A549 (cell line): Measurements from ENCODE around the gene VWCE. TPM values are rescaled to one million over a fixed set of nuclear protein-coding genes. Genes with fewer than 3 reads are reported as not detected.

Experiments used
- ATAC-seq, 2 experiments: fragments of 200-7000 bp in 1 of 2; fragments of >200 bp in 1 of 2; cut with Nextera tagmentation in 1 of 2; cut with Tn5 transposase in 1 of 2; 3 replicates each; pipeline versions ENCODE4 v1.8.0 to v1.9.1; 2018 to 2020; ENCODE audit warnings: mild to moderate bottlenecking in 1 of 2, moderate library complexity in 1 of 2
- CTCF ChIA-PET: fragments of 300-600 bp; sonication (Branson Sonifier 250); formaldehyde crosslinking; extraction: SDS; loops from one replicate; lab custom pipeline; 2021; ENCODE audit warnings: antibody characterized with exemption, inconsistent platforms; lab: Yijun Ruan, JAX
- POLR2A ChIA-PET: fragments of 350-600 bp; formaldehyde crosslinking; extraction: SDS; loops from one replicate; lab custom pipeline; 2021; ENCODE audit warnings: antibody characterized with exemption, inconsistent platforms; lab: Yijun Ruan, JAX
- DNase-seq, 2 experiments: peaks; one replicate each; pipeline versions ENCODE4 v3.0.0 to v3.0.0-alpha.2; 2011 to 2016; ENCODE audit warnings: low read depth in 1 of 2, low spot score in 1 of 2
- FAIRE-seq: peaks from 2 replicates; lab custom pipeline; 2011; peaks lifted over from hg19 to GRCh38; lab: Jason Lieb, UNC
- H3K27ac ChIP-seq, 2 experiments: fragments of >200 bp; sonication (Bioruptor Twin); formaldehyde crosslinking; 3 replicates each; pipeline ENCODE4 v1.5.1; 2016 to 2017
- H3K4me1 ChIP-seq: fragments of >200 bp; sonication (Bioruptor Twin); formaldehyde crosslinking; 3 replicates; pipeline ENCODE4 v1.6.1; 2016
- H3K4me2 ChIP-seq: fragments of >200 bp; sonication (Bioruptor Twin); formaldehyde crosslinking; 3 replicates; pipeline ENCODE4 v1.6.1; 2016
- H3K4me3 ChIP-seq: fragments of >200 bp; sonication (Bioruptor Twin); formaldehyde crosslinking; 3 replicates; pipeline ENCODE4 v1.5.1; 2016
- H3K9me3 ChIP-seq: fragments of >200 bp; sonication (Bioruptor Twin); formaldehyde crosslinking; 3 replicates; pipeline ENCODE4 v1.6.1; 2016
- BHLHE40 ChIP-seq: IDR thresholded peaks from 2 replicates; pipeline ENCODE4 v1.6.1; 2012; ENCODE audit warnings: low read depth, low read length, inconsistent platforms
- CBX2 ChIP-seq: fragments of 200-600 bp; sonication (generic); IDR thresholded peaks from 2 replicates; pipeline ENCODE4 v1.6.1; 2016; ENCODE audit warnings: low read depth, mild to moderate bottlenecking, borderline replicate concordance
- CBX8 ChIP-seq: fragments of 200-600 bp; sonication (generic); IDR thresholded peaks from 2 replicates; pipeline ENCODE4 v1.6.1; 2016
- CHD2 ChIP-seq: fragments of 150-350 bp; IDR thresholded peaks from 2 replicates; pipeline ENCODE4 v1.6.1; 2014; ENCODE audit warnings: low read length; ENCODE audit not compliant: partially characterized antibody
- CTCF ChIP-seq: fragments of >200 bp; sonication (Bioruptor Twin); formaldehyde crosslinking; IDR thresholded peaks from 3 replicates; pipeline ENCODE4 v1.5.1; 2016
- EP300 ChIP-seq, 2 experiments: fragments of >200 bp; sonication (Bioruptor Twin); formaldehyde crosslinking; IDR thresholded peaks; 2 replicates in 1 of 2; 3 replicates in 1 of 2; pipeline ENCODE4 v1.6.1; 2016 to 2017
- ESRRA ChIP-seq: fragments of 150-350 bp; IDR thresholded peaks from 2 replicates; pipeline ENCODE4 v1.6.1; 2014; ENCODE audit warnings: mild to moderate bottlenecking, low read length, borderline replicate concordance
- FOSL2 ChIP-seq, 2 experiments: fragments of 450-650 bp in 1 of 2; fragments of >200 bp in 1 of 2; sonication (Bioruptor Twin) in 1 of 2; formaldehyde crosslinking; IDR thresholded peaks; 2 replicates each; pipeline versions ENCODE4 v1.5.0 to v1.6.1; 2016 to 2020; ENCODE audit warnings: mild to moderate bottlenecking in 1 of 2, moderate library complexity in 1 of 2
- HDAC2 ChIP-seq: fragments of 200-600 bp; sonication (generic); IDR thresholded peaks from 2 replicates; pipeline ENCODE4 v1.6.1; 2016
- MAZ ChIP-seq: fragments of 150-350 bp; IDR thresholded peaks from 2 replicates; pipeline ENCODE4 v1.6.1; 2014; ENCODE audit warnings: antibody characterized with exemption, low read depth, low read length, borderline replicate concordance
- NPAS2 ChIP-seq: fragments of 250-450 bp; sonication (Bioruptor Pico); IDR thresholded peaks from 2 replicates; pipeline ENCODE4 v1.8.0; 2022; ENCODE audit warnings: mild to moderate bottlenecking, moderate library complexity, borderline replicate concordance
- NR3C1 ChIP-seq: fragments of >200 bp; sonication (Bioruptor Twin); formaldehyde crosslinking; IDR thresholded peaks from 3 replicates; pipeline ENCODE4 v1.6.1; 2017
- PHF8 ChIP-seq: fragments of 200-600 bp; sonication (generic); IDR thresholded peaks from 2 replicates; pipeline ENCODE4 v1.6.1; 2016; ENCODE audit warnings: low read depth, mild to moderate bottlenecking, antibody characterized with exemption, moderate library complexity, borderline replicate concordance
- POLR2A ChIP-seq: IDR thresholded peaks from 2 replicates; pipeline ENCODE4 v1.6.1; 2012; ENCODE audit warnings: mild to moderate bottlenecking, low read length
- RAD21 ChIP-seq, 2 experiments: fragments of >200 bp in 1 of 2; sonication (Bioruptor Twin) in 1 of 2; formaldehyde crosslinking in 1 of 2; IDR thresholded peaks in 1 of 2; conservative IDR thresholded peaks in 1 of 2; 2 replicates in 1 of 2; 3 replicates in 1 of 2; pipeline ENCODE4 v1.6.1; 2012 to 2018; ENCODE audit warnings: inconsistent platforms in 1 of 2
- RARB ChIP-seq: fragments of 250-450 bp; sonication (Bioruptor Pico); IDR thresholded peaks from 2 replicates; pipeline ENCODE4 v1.8.0; 2021; ENCODE audit warnings: mild to moderate bottlenecking, moderate library complexity
- SMC3 ChIP-seq: fragments of >200 bp; sonication (Bioruptor Twin); formaldehyde crosslinking; IDR thresholded peaks from 3 replicates; pipeline ENCODE4 v1.6.1; 2018; ENCODE audit warnings: inconsistent platforms
- SREBF2 ChIP-seq: fragments of 450-650 bp; IDR thresholded peaks from 2 replicates; pipeline ENCODE4 v1.6.1; 2014; ENCODE audit warnings: mild to moderate bottlenecking, moderate library complexity
- TFCP2L1 ChIP-seq: fragments of 250-450 bp; sonication (Bioruptor Pico); IDR thresholded peaks from 2 replicates; pipeline ENCODE4 v1.5.0; 2021; ENCODE audit warnings: mild to moderate bottlenecking
- USF2 ChIP-seq: fragments of 450-650 bp; IDR thresholded peaks from 2 replicates; pipeline ENCODE4 v1.6.1; 2014; ENCODE audit warnings: antibody characterized with exemption
- ZC3H11A ChIP-seq: fragments of 450-650 bp; IDR thresholded peaks from 2 replicates; pipeline ENCODE4 v1.6.1; 2014; ENCODE audit warnings: antibody characterized with exemption, mild to moderate bottlenecking
- ZFP36 ChIP-seq: fragments of 450-650 bp; IDR thresholded peaks from 2 replicates; pipeline ENCODE4 v1.6.1; 2014; ENCODE audit warnings: borderline replicate concordance; ENCODE audit not compliant: partially characterized antibody
- ZSCAN20 ChIP-seq: fragments of 250-450 bp; sonication (Bioruptor Pico); IDR thresholded peaks from 2 replicates; pipeline ENCODE4 v1.8.0; 2022; ENCODE audit warnings: mild to moderate bottlenecking, moderate library complexity
- WGBS: methylation state at CpG from one replicate; pipeline ENCODE4 v1.1.6; 2017; ENCODE audit errors: missing lambda C conversion rate; 5-methylcytosine and 5-hydroxymethylcytosine counted together
- polyA plus RNA-seq, 4 experiments: library from polyadenylated mRNA; depleted of rRNA in 3 of 4; stranded (reverse); fragments of >200 nt; fragmentation: RNase III in 1 of 4; extraction: RNeasy Plus Mini Kit Qiagen cat#74134 plus additional on column Dnase treatment in 1 of 4; gene quantifications; 2 replicates in 3 of 4; 3 replicates in 1 of 4; pipeline ENCODE4 v1.2.3, GENCODE V29; 2011 to 2017
- TF ChIP-seq, protein P1 (sequence below): fragments of 250-450 bp; sonication (Bioruptor Pico); IDR thresholded peaks from 2 replicates; pipeline ENCODE4 v1.5.0; 2020; ENCODE audit warnings: low read depth, mild to moderate bottlenecking, moderate library complexity
- TF ChIP-seq, protein P2 (sequence below): IDR thresholded peaks from 2 replicates; pipeline ENCODE4 v1.6.1; 2012

Gene VWCE
- polyA plus RNA-seq, 2 of the 4 experiments (the other 2 are of a cell fraction), result 0.45 to 0.65 TPM

GRCh38 chr11:61273178-61274078 lies 21.7 kb downstream of the VWCE start (continued):
- TF ChIP-seq USF2 (no peak), CTCF (no peak), BHLHE40 (no peak), POLR2A (no peak), TFCP2L1 (CRISPR knock-in tag) (no peak)
- TF ChIP-seq, protein P1, sequence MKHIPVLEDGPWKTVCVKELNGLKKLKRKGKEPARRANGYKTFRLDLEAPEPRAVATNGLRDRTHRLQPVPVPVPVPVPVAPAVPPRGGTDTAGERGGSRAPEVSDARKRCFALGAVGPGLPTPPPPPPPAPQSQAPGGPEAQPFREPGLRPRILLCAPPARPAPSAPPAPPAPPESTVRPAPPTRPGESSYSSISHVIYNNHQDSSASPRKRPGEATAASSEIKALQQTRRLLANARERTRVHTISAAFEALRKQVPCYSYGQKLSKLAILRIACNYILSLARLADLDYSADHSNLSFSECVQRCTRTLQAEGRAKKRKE, result no peak
- TF ChIP-seq, all 56 proteins: peak for 0

- POLR2A ChIA-PET, result no interaction called here
These were observed 22.4 kb downstream of the VWCE start for GRCh38 chr11:61272731-61273130.

GRCh38 chr11:61270354-61271076 lies 24.6 kb downstream of the VWCE start:
- no peak overlapping the region for H3K27ac ChIP-seq
- ChIA-PET POLR2A (interaction anchor here (0.6 to 1.0 kb wide), 2 partner anchors 11 to 136 kb away, joined by 3 to 5 read pairs; no protein-coding TSS in a partner anchor), CTCF (interaction anchor here (1.0 to 2.7 kb wide), 4 partner anchors 11 to 115 kb away, joined by 3 to 11 read pairs (median 6); no protein-coding TSS in a partner anchor)
- no peaks in the 10 kb centered on the region for H3K9me3 ChIP-seq
- DNase-seq, result no peak
- H3K4me1 ChIP-seq, result peaks cover 15% of the 10 kb centered on the region
- no peak for ATAC-seq
- H3K4me3 ChIP-seq, result no peak overlapping the region
- TF ChIP-seq CBX2 (no peak), ZSCAN20 (CRISPR knock-in tag) (no peak), CTCF (no peak), RAD21 (conservative IDR thresholded peaks at IDR 0.05 in 1 of 2, IDR thresholded peaks at IDR 0.05 in 1 of 2) (no peak), NPAS2 (CRISPR knock-in tag) (no peak), EP300 (IDR thresholded peaks at IDR 0.05) (no peak)
- TF ChIP-seq, protein P1, result no peak
- FAIRE-seq, result no peak
- H3K4me2 ChIP-seq, result no peak overlapping the region
- WGBS, result 60% methylated on average over 7 of the region's 7 CpGs

More at GRCh38 chr11:61272731-61273130, 22.4 kb downstream of the VWCE start:
- Histone ChIP-seq H3K4me1 (0 out of 3 replicates have a peak, but pooled peaks cover under 1% of the 10 kb centered on the region), H3K4me3 (no peak overlapping the region), H3K27ac (no peak overlapping the region), H3K9me3 (no peaks in the 10 kb centered on the region), H3K4me2 (no peak overlapping the region)
- no peak for TF ChIP-seq CHD2
- TF ChIP-seq ZC3H11A, result no peak
- no peak for TF ChIP-seq CBX2
- TF ChIP-seq HDAC2, result no peak
- TF ChIP-seq POLR2A, result no peak
- TF ChIP-seq RARB (CRISPR knock-in tag), result no peak
- no peak for TF ChIP-seq BHLHE40
- no peak for TF ChIP-seq ESRRA
- TF ChIP-seq ZFP36, result no peak
- TF ChIP-seq CBX8, result no peak
- TF ChIP-seq TFCP2L1 (CRISPR knock-in tag), result no peak
- TF ChIP-seq, protein P2, sequence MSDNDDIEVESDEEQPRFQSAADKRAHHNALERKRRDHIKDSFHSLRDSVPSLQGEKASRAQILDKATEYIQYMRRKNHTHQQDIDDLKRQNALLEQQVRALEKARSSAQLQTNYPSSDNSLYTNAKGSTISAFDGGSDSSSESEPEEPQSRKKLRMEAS, result no peak
- TF ChIP-seq PHF8, result no peak
- no peak for TF ChIP-seq SMC3
- TF ChIP-seq, protein P1, result no peak
- no peak for TF ChIP-seq MAZ
- TF ChIP-seq FOSL2 (IDR thresholded peaks at IDR 0.05), result no peak
- no peak for TF ChIP-seq FOSL2 (CRISPR knock-in tag; IDR thresholded peaks at IDR 0.05)
- TF ChIP-seq NR3C1, result no peak
- no peak for TF ChIP-seq SREBF2
- CTCF ChIA-PET, result interaction anchor here (0.9 to 1.4 kb wide), 2 partner anchors 15 to 21 kb away, joined by 3 read pairs; no protein-coding TSS in a partner anchor
- FAIRE-seq (no peak), DNase-seq (no peak), ATAC-seq (no peak)
- WGBS, result 77% methylated on average over 3 of the region's 3 CpGs
